Endodermal cell (in vitro differentiated cells): ENCODE measurements around the gene RNF225. TPM values are rescaled to one million over a fixed set of nuclear protein-coding genes. Genes with fewer than 3 reads are reported as not detected.

Source experiments
- DNase-seq: peaks from one replicate; pipeline ENCODE4 v3.0.0-alpha.2; 2017
- H3K27ac ChIP-seq: 2 replicates; pipeline ENCODE4 v1.5.1; 2013; ENCODE audit warnings: mild to moderate bottlenecking, low read depth, low read length, moderate library complexity
- H3K27me3 ChIP-seq: 2 replicates; pipeline ENCODE4 v1.6.1; 2013; ENCODE audit warnings: mild to moderate bottlenecking, low read length, moderate library complexity; ENCODE audit not compliant: insufficient read depth, control insufficient read depth, poor library complexity, severe bottlenecking
- H3K36me3 ChIP-seq: 2 replicates; pipeline ENCODE4 v1.7.0; 2013; ENCODE audit warnings: mild to moderate bottlenecking, low read length, moderate library complexity; ENCODE audit not compliant: control insufficient read depth, insufficient read depth
- H3K4me1 ChIP-seq: one replicate; pipeline ENCODE4 v1.7.0; 2013; ENCODE audit warnings: low read length; ENCODE audit not compliant: control insufficient read depth, insufficient read depth
- H3K4me3 ChIP-seq: 2 replicates; pipeline ENCODE4 v1.5.1; 2013; ENCODE audit warnings: mild to moderate bottlenecking, low read length, moderate library complexity
- H3K9ac ChIP-seq: 2 replicates; pipeline ENCODE4 v1.6.1; 2013; ENCODE audit warnings: mild to moderate bottlenecking, low read length, moderate library complexity; ENCODE audit not compliant: poor library complexity, severe bottlenecking; ENCODE audit errors: extremely low read depth
- H3K9me3 ChIP-seq: 2 replicates; pipeline ENCODE4 v1.6.1; 2013; ENCODE audit warnings: mild to moderate bottlenecking, low read length, moderate library complexity; ENCODE audit not compliant: control insufficient read depth
- H3K27ac Mint-ChIP-seq: 2 replicates; pipeline ENCODE4 v1.8.0; 2020; ENCODE audit warnings: mixed read lengths
- H3K27me3 Mint-ChIP-seq: 2 replicates; pipeline ENCODE4 v1.8.0; 2021; ENCODE audit warnings: mild to moderate bottlenecking, mixed read lengths; ENCODE audit not compliant: insufficient read depth
- H3K36me3 Mint-ChIP-seq: 2 replicates; pipeline ENCODE4 v1.8.0; 2020; ENCODE audit warnings: low read depth, mixed read lengths
- H3K4me1 Mint-ChIP-seq: 2 replicates; pipeline ENCODE4 v1.8.0; 2020; ENCODE audit warnings: mixed read lengths
- H3K4me3 Mint-ChIP-seq: 2 replicates; pipeline ENCODE4 v1.8.0; 2020; ENCODE audit warnings: mild to moderate bottlenecking, moderate library complexity, mixed read lengths
- H3K9me3 Mint-ChIP-seq: 2 replicates; pipeline ENCODE4 v1.8.0; 2020; ENCODE audit warnings: mild to moderate bottlenecking, mixed read lengths
- WGBS, 2 experiments: methylation state at CpG; one replicate each; pipeline versions ENCODE4 v1.1.5 to v1.1.7; 2013; ENCODE audit warnings: missing lambda C conversion rate in 2 of 2, mixed read lengths in 1 of 2; ENCODE audit not compliant: insufficient coverage in 1 of 2, insufficient read length in 1 of 2; 5-methylcytosine and 5-hydroxymethylcytosine counted together
- total RNA-seq, 2 donors: library from RNA; stranded (reverse); fragmentation: NEBNext Ultra II Directional in 1 of 2; extraction: Animal tissue kit (Norgen Biotek cat#: 25700) in 1 of 2; gene quantifications; 2 replicates in 1 of 2; 3 replicates in 1 of 2; pipeline ENCODE4 v1.2.1, GENCODE V29; 2021
- TF ChIP-seq, protein P1 (sequence below): fragments of 200-600 bp; sonication (generic); conservative IDR thresholded peaks from 2 replicates; pipeline ENCODE4 v1.5.0; 2021; ENCODE audit warnings: antibody characterized with exemption, mild to moderate bottlenecking

The RNF225 gene
- total RNA-seq, 2 donors from 2014 or later = 0.82 to 0.92 TPM

GRCh38 chr19:58407658-58408151, 12.2 kb downstream of the RNF225 start:
- peak; percentile 69 for DNase-seq
- Histone ChIP-seq H3K9me3 (no peaks in the 10 kb centered on the region), H3K9ac (peak overlapping the region; percentile 86), H3K27ac (peak overlapping the region; percentile 44), H3K4me1 (no peaks in the 10 kb centered on the region), H3K36me3 (no peaks in the 10 kb centered on the region), H3K4me3 (peak overlapping the region; percentile 95), H3K27me3 (no peaks in the 10 kb centered on the region)
- Mint-ChIP-seq H3K36me3 (peaks cover 10% of the 10 kb centered on the region), H3K27me3 (peaks cover 8% of the 10 kb centered on the region), H3K27ac (peak overlapping the region; percentile 93), H3K4me1 (peaks cover 17% of the 10 kb centered on the region), H3K4me3 (peak overlapping the region; percentile 77), H3K9me3 (peaks cover 7% of the 10 kb centered on the region)
- WGBS, 2 experiments = 21 to 26% methylated on average over 14 to 22 of the region's 22 CpGs
- TF ChIP-seq, protein P1, sequence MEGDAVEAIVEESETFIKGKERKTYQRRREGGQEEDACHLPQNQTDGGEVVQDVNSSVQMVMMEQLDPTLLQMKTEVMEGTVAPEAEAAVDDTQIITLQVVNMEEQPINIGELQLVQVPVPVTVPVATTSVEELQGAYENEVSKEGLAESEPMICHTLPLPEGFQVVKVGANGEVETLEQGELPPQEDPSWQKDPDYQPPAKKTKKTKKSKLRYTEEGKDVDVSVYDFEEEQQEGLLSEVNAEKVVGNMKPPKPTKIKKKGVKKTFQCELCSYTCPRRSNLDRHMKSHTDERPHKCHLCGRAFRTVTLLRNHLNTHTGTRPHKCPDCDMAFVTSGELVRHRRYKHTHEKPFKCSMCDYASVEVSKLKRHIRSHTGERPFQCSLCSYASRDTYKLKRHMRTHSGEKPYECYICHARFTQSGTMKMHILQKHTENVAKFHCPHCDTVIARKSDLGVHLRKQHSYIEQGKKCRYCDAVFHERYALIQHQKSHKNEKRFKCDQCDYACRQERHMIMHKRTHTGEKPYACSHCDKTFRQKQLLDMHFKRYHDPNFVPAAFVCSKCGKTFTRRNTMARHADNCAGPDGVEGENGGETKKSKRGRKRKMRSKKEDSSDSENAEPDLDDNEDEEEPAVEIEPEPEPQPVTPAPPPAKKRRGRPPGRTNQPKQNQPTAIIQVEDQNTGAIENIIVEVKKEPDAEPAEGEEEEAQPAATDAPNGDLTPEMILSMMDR = no peak

DNA sequence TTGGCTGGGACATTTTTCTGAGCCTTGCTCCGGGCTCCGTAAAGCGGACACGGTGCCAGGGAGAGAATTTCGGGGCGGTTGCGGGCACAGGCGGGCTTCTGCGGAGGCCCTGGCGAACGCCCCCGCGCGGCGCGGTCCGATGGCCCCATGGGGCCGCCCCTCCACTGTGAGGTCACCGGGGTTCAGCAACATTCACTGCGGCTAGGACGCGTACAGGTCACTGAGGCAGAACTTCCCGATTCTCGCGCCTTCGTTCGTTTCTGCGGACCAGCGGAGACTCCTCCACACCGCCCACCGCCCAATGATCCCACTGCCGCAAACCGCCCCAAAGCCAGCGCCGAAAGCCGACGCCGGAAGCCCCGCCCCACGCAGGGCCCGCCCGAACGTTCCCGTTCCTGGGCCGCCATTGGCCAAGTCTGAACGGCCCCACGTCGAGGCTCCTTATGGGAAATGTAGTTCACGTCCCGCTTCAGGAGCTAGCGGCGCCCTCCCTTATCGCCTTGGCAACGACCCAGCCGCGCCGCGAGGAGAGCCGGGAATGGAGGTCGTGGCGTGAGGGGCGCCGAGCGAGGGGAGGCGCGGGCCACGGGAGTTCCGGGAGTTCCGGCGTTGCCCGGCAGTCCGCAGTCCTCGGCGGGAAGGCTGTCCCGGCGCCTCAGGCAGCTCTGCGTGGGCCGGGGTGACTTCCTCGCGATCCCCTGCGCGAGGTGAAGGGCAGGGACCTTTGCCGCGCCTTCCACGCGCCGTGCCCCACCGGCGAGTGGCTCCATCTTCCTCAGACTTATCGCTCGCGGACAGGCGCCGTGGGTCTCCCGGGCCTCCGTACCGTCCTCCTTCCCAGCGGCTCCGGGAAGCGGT, 12.9 kb downstream of the RNF225 start, which contains the start of gene ZNF584:
ZNF584 (plus strand) TSS at position 498 of the 858 bp plus-strand sequence. CDS start 499 bp downstream, outside the sequence.
- peak within 1 kb of the TSS; percentile 93 for H3K27ac Mint-ChIP-seq
- peak within 1 kb of the TSS; percentile 77 for H3K4me3 Mint-ChIP-seq
- DNase-seq = peak; percentile 98
- peaks cover 7% of the 10 kb centered on the region for H3K9me3 Mint-ChIP-seq
- TF ChIP-seq, protein P1 = no peak
- peaks cover 8% of the 10 kb centered on the region for H3K27me3 Mint-ChIP-seq
- H3K4me3 ChIP-seq = peak within 1 kb of the TSS; percentile 95
- no peaks in the 10 kb centered on the region for H3K36me3 ChIP-seq
- H3K4me1 ChIP-seq = no peaks in the 10 kb centered on the region
- peak within 1 kb of the TSS; percentile 44 for H3K27ac ChIP-seq
- peaks cover 12% of the 10 kb centered on the region for H3K36me3 Mint-ChIP-seq
- peaks cover 17% of the 10 kb centered on the region for H3K4me1 Mint-ChIP-seq
- 0 to 2% methylated on average over 19 to 100 of the region's 100 CpGs for WGBS, 2 experiments
- no peaks in the 10 kb centered on the region for H3K9me3 ChIP-seq
- peak within 1 kb of the TSS; percentile 86 for H3K9ac ChIP-seq
- no peaks in the 10 kb centered on the region for H3K27me3 ChIP-seq

DNA sequence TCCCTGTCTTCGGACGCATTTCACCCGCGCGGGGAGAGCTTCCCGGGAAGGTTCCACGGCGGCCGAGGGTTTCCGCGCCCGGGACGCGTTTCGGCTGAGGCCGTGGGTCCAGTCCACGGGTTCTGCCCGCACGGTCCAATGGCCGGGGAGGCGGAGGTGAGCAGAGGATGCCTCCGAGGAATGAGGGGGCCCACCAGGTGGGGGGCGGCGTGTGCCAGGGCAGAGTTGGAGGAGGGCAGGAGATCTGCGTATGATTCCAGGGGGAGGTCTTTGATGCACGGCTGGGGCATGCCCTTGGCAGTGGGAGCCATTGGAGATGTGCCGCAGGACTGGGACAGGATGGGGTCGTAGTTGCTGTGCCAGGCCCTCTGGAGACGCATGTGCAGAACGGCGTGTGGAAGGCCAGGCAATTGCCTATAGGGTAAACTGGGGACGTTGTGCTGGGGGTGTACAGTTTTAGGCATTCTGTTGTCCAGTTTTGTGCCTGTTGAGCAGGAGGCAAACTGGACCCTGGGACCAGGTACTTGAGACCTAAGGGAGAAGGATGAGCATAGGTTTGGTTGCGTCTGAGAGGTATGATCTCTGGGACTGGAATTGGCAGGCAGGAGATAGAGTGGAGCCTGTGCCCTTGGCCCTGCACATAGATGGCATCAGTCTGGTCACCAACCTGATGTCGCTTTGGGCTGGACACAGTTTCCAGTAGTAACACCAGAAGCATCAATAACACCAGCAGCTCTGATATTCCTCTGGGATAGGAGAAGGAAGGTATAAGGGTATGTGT, 13.7 kb downstream of the RNF225 start:
- Histone ChIP-seq H3K9ac (peak overlapping the region; percentile 86), H3K4me3 (peak overlapping the region; percentile 95), H3K27me3 (no peaks in the 10 kb centered on the region), H3K27ac (no peak overlapping the region), H3K36me3 (no peaks in the 10 kb centered on the region), H3K4me1 (no peaks in the 10 kb centered on the region), H3K9me3 (no peaks in the 10 kb centered on the region)
- DNase-seq = peak; percentile 65
- Mint-ChIP-seq H3K36me3 (peaks cover 11% of the 10 kb centered on the region), H3K27ac (no peak overlapping the region), H3K4me1 (peaks cover 17% of the 10 kb centered on the region), H3K9me3 (peaks cover 7% of the 10 kb centered on the region), H3K4me3 (peak overlapping the region; percentile 77), H3K27me3 (peaks cover 8% of the 10 kb centered on the region)
- 17 to 20% methylated on average over 22 to 34 of the region's 34 CpGs for WGBS, 2 experiments
- TF ChIP-seq, protein P1 = no peak
